DND-41 (cell line): ENCODE measurements around the gene TMEM94.

Experiments
- EZH2 ChIP-seq: IDR thresholded peaks from 3 replicates; pipeline ENCODE4 v1.6.1; 2012; ENCODE audit warnings: borderline replicate concordance, low read depth, mild to moderate bottlenecking, moderate library complexity, low read length, inconsistent platforms; ENCODE audit not compliant: severe bottlenecking
- TF ChIP-seq, protein P1 (sequence below): IDR thresholded peaks from 2 replicates; pipeline ENCODE4 v1.5.1; 2012; ENCODE audit warnings: borderline replicate concordance, low read length, moderate library complexity, mild to moderate bottlenecking; ENCODE audit not compliant: poor library complexity, severe bottlenecking; ENCODE audit errors: extremely low read depth

DNA sequence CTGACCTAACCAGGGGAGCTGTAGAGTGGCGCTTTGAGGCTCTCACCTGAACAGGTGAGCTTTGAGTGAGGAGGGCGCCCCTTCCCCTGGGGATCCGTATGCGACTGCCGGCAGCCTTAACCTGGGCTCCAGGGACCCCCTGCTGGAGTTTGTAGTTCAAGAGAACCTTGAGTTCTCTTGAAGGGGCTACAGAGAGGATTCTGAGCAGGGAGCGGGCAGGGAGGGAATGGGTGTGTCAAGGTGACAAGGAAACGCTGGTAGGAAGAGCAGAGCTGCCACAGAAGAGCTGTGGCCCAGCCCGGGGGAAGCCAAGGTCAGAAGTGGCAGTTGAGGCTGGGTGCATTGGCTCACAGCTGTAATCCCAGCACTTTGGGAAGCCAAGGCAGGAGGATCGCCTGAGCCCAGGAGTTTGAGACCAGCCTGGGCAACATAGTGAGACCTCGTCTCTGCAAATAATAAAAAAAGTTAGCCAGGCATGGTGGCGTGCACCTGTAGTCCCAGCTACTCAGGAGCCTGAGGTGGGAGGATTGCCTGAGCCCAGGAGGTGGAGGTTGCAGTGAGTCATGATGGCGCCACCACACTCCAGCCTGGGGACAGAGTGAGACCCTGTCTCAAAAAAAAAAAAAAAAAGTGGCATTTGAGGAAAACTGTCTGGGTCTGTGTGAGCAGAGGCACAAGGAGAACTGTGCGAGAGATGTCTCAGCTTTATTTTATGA is 70.3 kb downstream of the TMEM94 start:
- TF ChIP-seq, protein P1, sequence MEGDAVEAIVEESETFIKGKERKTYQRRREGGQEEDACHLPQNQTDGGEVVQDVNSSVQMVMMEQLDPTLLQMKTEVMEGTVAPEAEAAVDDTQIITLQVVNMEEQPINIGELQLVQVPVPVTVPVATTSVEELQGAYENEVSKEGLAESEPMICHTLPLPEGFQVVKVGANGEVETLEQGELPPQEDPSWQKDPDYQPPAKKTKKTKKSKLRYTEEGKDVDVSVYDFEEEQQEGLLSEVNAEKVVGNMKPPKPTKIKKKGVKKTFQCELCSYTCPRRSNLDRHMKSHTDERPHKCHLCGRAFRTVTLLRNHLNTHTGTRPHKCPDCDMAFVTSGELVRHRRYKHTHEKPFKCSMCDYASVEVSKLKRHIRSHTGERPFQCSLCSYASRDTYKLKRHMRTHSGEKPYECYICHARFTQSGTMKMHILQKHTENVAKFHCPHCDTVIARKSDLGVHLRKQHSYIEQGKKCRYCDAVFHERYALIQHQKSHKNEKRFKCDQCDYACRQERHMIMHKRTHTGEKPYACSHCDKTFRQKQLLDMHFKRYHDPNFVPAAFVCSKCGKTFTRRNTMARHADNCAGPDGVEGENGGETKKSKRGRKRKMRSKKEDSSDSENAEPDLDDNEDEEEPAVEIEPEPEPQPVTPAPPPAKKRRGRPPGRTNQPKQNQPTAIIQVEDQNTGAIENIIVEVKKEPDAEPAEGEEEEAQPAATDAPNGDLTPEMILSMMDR, result no peak
- TF ChIP-seq EZH2, result no peak
